HuH-7.5 (cell line): ENCODE data around the gene EML4.

Experiments used
- DNase-seq: peaks from one replicate; pipeline ENCODE4 v3.0.0; 2011; ENCODE audit warnings: low spot score

The EML4 gene

GRCh38 chr2:42225573-42225972 is 56.4 kb downstream of the EML4 start:
- no peak for DNase-seq

- DNase-seq: no peak
Measured at GRCh38 chr2:42227491-42227890, 58.3 kb downstream of the EML4 start.

- DNase-seq: no peak
Measured at GRCh38 chr2:42228101-42228500, 58.9 kb downstream of the EML4 start.

GRCh38 chr2:42229949-42230348 is 60.8 kb downstream of the EML4 start:
- no peak for DNase-seq

GRCh38 chr2:42230891-42231290 is 61.7 kb downstream of the EML4 start:
- DNase-seq: no peak

- DNase-seq: no peak
Measured at GRCh38 chr2:42232024-42232423, 62.9 kb downstream of the EML4 start.

- no peak for DNase-seq
Measured at GRCh38 chr2:42233976-42234441, 64.9 kb downstream of the EML4 start.

- DNase-seq: no peak
Measured at GRCh38 chr2:42236911-42237310, 67.8 kb downstream of the EML4 start.

GRCh38 chr2:42238644-42239288 is 69.6 kb downstream of the EML4 start:
- no peak for DNase-seq

- no peak for DNase-seq
Measured at GRCh38 chr2:42239289-42239661, 70.1 kb downstream of the EML4 start.

- DNase-seq: no peak
Measured at GRCh38 chr2:42239811-42240210, 70.7 kb downstream of the EML4 start.

GRCh38 chr2:42241517-42241916 is 72.4 kb downstream of the EML4 start:
- no peak for DNase-seq

- DNase-seq: no peak
Measured at GRCh38 chr2:42243297-42243696, 74.1 kb downstream of the EML4 start.

- DNase-seq: no peak
Measured at GRCh38 chr2:42244520-42244919, 75.4 kb downstream of the EML4 start.

- no peak for DNase-seq
Measured at GRCh38 chr2:42245396-42245795, 76.2 kb downstream of the EML4 start.

- no peak for DNase-seq
Measured at GRCh38 chr2:42246562-42246961, 77.4 kb downstream of the EML4 start.

- no peak for DNase-seq
Measured at GRCh38 chr2:42248846-42249245, 79.7 kb downstream of the EML4 start.

GRCh38 chr2:42249284-42249683 is 80.1 kb downstream of the EML4 start:
- DNase-seq: no peak

- DNase-seq: no peak
Measured at GRCh38 chr2:42249887-42250286, 80.7 kb downstream of the EML4 start.

- DNase-seq: no peak
Measured at GRCh38 chr2:42250925-42251324, 81.8 kb downstream of the EML4 start.

- DNase-seq: no peak
Measured at GRCh38 chr2:42252464-42252863, 83.3 kb downstream of the EML4 start.

GRCh38 chr2:42254186-42254895 is 85.2 kb downstream of the EML4 start:
- no peak for DNase-seq

- no peak for DNase-seq
Measured at GRCh38 chr2:42256505-42256904, 87.4 kb downstream of the EML4 start.
